Neuronal stem cell (in vitro differentiated cells): Measurements from ENCODE around the gene SYT5.
A peak's percentile ranks its signal among the peaks of the same experiment; 100 is the strongest.

Experiments used
- DNase-seq: peaks from one replicate; pipeline ENCODE4 v3.0.0-alpha.2; 2013; ENCODE audit warnings: low spot score
- H2AFZ ChIP-seq: one replicate; pipeline ENCODE4 v1.6.1; 2013; ENCODE audit warnings: mild to moderate bottlenecking, low read length, inconsistent platforms
- H2AK5ac ChIP-seq: 2 replicates; pipeline ENCODE4 v1.6.1; 2013; ENCODE audit warnings: low read depth, mild to moderate bottlenecking, inconsistent platforms, low read length, moderate library complexity, mixed read lengths
- H2BK120ac ChIP-seq: 2 replicates; pipeline ENCODE4 v1.6.1; 2013; ENCODE audit warnings: low read depth, mild to moderate bottlenecking, inconsistent platforms, low read length, moderate library complexity, mixed read lengths
- H2BK12ac ChIP-seq: one replicate; pipeline ENCODE4 v1.6.1; 2013; ENCODE audit warnings: low read length, inconsistent platforms
- H2BK15ac ChIP-seq: 2 replicates; pipeline ENCODE4 v1.6.1; 2013; ENCODE audit warnings: mild to moderate bottlenecking, low read length, inconsistent platforms, mixed read lengths
- H2BK5ac ChIP-seq: one replicate; pipeline ENCODE4 v1.6.1; 2013; ENCODE audit warnings: inconsistent platforms, mild to moderate bottlenecking, low read length, moderate library complexity
- H3K14ac ChIP-seq: one replicate; pipeline ENCODE4 v1.6.1; 2013; ENCODE audit warnings: low read length, inconsistent platforms
- H3K18ac ChIP-seq: 2 replicates; pipeline ENCODE4 v1.6.1; 2013; ENCODE audit warnings: low read length, inconsistent platforms
- H3K23ac ChIP-seq: 2 replicates; pipeline ENCODE4 v1.6.1; 2013; ENCODE audit warnings: low read depth, mild to moderate bottlenecking, mixed read lengths, low read length, inconsistent platforms; ENCODE audit not compliant: poor library complexity
- H3K27ac ChIP-seq: replicated peaks from 3 replicates; pipeline ENCODE4 v1.5.1; 2013; ENCODE audit warnings: low read length, inconsistent platforms
- H3K27me3 ChIP-seq, 3 experiments: 2 replicates each; pipeline ENCODE4 v1.6.1; 2013; ENCODE audit warnings: low read length in 3 of 3, mild to moderate bottlenecking in 2 of 3, inconsistent platforms in 1 of 3, low read depth in 1 of 3, mixed read lengths in 1 of 3, moderate library complexity in 1 of 3; ENCODE audit not compliant: control insufficient read depth in 3 of 3, insufficient read depth in 3 of 3
- H3K36me3 ChIP-seq, 2 donors: replicated peaks in 1 of 2; 2 replicates each; pipeline ENCODE4 v1.6.1; 2013; ENCODE audit warnings: low read length in 2 of 2; ENCODE audit not compliant: control insufficient read depth in 2 of 2, insufficient read depth in 2 of 2
- H3K4ac ChIP-seq: 2 replicates; pipeline ENCODE4 v1.6.1; 2013; ENCODE audit warnings: inconsistent platforms, mild to moderate bottlenecking, low read length, moderate library complexity
- H3K4me1 ChIP-seq, 2 donors: 1 replicate in 1 of 2; 2 replicates in 1 of 2; pipeline ENCODE4 v1.6.1; 2013; ENCODE audit warnings: low read length in 2 of 2, low read depth in 1 of 2; ENCODE audit not compliant: control insufficient read depth in 2 of 2, insufficient read depth in 1 of 2
- H3K4me2 ChIP-seq: one replicate; pipeline ENCODE4 v1.6.1; 2013; ENCODE audit warnings: mild to moderate bottlenecking, low read length, inconsistent platforms; ENCODE audit not compliant: insufficient read depth, poor library complexity, severe bottlenecking
- H3K4me3 ChIP-seq, 2 donors: 2 replicates each; pipeline ENCODE4 v1.5.1; 2013; ENCODE audit warnings: low read length in 2 of 2, mild to moderate bottlenecking in 2 of 2, inconsistent platforms in 1 of 2, moderate library complexity in 1 of 2
- H3K79me1 ChIP-seq: one replicate; pipeline ENCODE4 v1.6.1; 2013; ENCODE audit warnings: low read depth, mild to moderate bottlenecking, inconsistent platforms, low read length, moderate library complexity
- H3K9ac ChIP-seq: one replicate; pipeline ENCODE4 v1.6.1; 2013; ENCODE audit warnings: mild to moderate bottlenecking, low read depth, low read length, inconsistent platforms; ENCODE audit not compliant: poor library complexity
- H3K9me3 ChIP-seq, 2 donors: replicated peaks in 1 of 2; 2 replicates each; pipeline versions ENCODE3 to v1.6.1; 2013; ENCODE audit warnings: low read length in 2 of 2, mild to moderate bottlenecking in 2 of 2, inconsistent platforms in 1 of 2, low read depth in 1 of 2, mixed read lengths in 1 of 2, moderate library complexity in 1 of 2; ENCODE audit not compliant: control insufficient read depth in 2 of 2, insufficient read depth in 1 of 2
- H4K8ac ChIP-seq: one replicate; pipeline ENCODE4 v1.6.1; 2013; ENCODE audit warnings: low read depth, mild to moderate bottlenecking, inconsistent platforms, low read length, moderate library complexity
- H4K91ac ChIP-seq: one replicate; pipeline ENCODE4 v1.6.1; 2013; ENCODE audit warnings: low read length, low read depth, mild to moderate bottlenecking, inconsistent platforms; ENCODE audit not compliant: poor library complexity
- WGBS, 2 donors: extraction: QIAGEN DNeasy Blood & Tissue Kit; methylation state at CpG; one replicate each; pipeline ENCODE4 v1.1.7; 2013; ENCODE audit warnings: missing lambda C conversion rate in 2 of 2, mixed read lengths in 1 of 2; ENCODE audit not compliant: insufficient read length in 2 of 2, insufficient replicate concordance in 1 of 2; ENCODE audit errors: extremely low coverage in 2 of 2; 5-methylcytosine and 5-hydroxymethylcytosine counted together

Gene SYT5

GRCh38 chr19:55212447-55212846 is 32.4 kb upstream of the SYT5 start:
- Histone ChIP-seq H2AK5ac (no peak overlapping the region), H3K79me1 (no peaks in the 10 kb centered on the region), H3K27ac (no peak overlapping the region), H3K23ac (no peak overlapping the region), H3K4me3 (peak overlapping the region in 1 of 2 donors; percentile 13), H3K36me3 (no peaks in the 10 kb centered on the region), H4K91ac (no peak overlapping the region), H3K9ac (no peak overlapping the region), H2AFZ (no peak overlapping the region), H3K4me1 (peaks cover 3 to 16% of the 10 kb centered on the region in 2 donors), H2BK15ac (no peak overlapping the region), H4K8ac (no peak overlapping the region), H2BK120ac (no peak overlapping the region), H3K4ac (no peak overlapping the region), H2BK12ac (no peak overlapping the region), H3K14ac (no peak overlapping the region), H3K4me2 (no peak overlapping the region), H3K18ac (no peak overlapping the region), H3K9me3 (peaks cover 5 to 8% of the 10 kb centered on the region in 2 donors), H2BK5ac (no peak overlapping the region), H3K27me3 (no peaks in the 10 kb centered on the region)
- no peak for DNase-seq
- no CpG with 5 or more reads among the region's 3 CpGs for WGBS, 2 donors

DNA sequence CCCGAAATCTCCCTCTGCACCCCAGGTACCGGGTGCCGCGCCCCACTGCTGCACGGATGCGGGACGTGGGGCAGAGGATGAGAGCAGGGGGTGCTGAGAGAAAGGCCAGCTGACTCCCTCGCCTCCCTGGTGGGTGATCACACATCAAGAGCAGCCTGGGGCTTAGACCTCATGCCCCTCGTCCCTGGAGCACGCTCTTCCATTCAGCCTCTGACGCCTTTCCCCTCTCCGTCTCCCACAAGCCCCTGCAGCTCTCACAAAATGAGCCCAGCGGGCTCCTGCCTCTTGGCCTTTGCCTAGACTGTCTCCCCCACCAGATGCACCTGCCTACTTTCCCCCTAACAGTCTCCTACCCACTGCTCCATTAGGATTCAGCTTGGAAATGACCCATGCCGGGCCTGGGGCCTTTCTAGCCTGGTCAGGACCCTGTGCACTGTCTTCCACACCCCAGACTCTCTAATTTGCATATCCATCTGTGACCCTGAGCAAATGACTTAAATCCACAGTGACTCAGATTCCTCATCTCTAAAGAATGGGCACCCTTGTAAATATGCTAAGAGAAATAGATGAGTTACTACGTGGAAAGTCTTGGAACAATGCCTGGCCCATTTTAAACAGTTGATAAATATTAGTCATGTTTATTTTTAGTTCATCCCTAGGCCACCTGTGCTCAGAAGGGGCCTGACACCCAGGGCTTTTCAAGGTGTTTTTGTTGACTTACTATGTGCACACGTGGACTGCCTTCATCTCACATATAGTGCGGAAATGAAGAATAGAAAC is 29.8 kb upstream of the SYT5 start:
- Histone ChIP-seq H2BK120ac (no peak overlapping the region), H3K9me3 (peaks cover 5 to 8% of the 10 kb centered on the region in 2 donors), H3K18ac (peak overlapping the region; percentile 90), H2BK15ac (peak overlapping the region; percentile 58), H3K36me3 (no peaks in the 10 kb centered on the region), H2AK5ac (peak overlapping the region; percentile 88), H3K4me1 (peaks cover 7 to 20% of the 10 kb centered on the region in 2 donors), H3K79me1 (no peaks in the 10 kb centered on the region), H2AFZ (peak overlapping the region; percentile 59), H3K9ac (peak overlapping the region; percentile 60), H3K4me2 (no peak overlapping the region), H3K14ac (no peak overlapping the region), H3K27ac (no peak overlapping the region), H3K4me3 (no peak overlapping the region), H2BK12ac (peak overlapping the region; percentile 75), H3K23ac (no peak overlapping the region), H4K91ac (no peak overlapping the region), H4K8ac (no peak overlapping the region), H2BK5ac (no peak overlapping the region), H3K27me3 (no peaks in the 10 kb centered on the region), H3K4ac (no peak overlapping the region)
- no peak for DNase-seq
- WGBS, 2 donors: no CpG with 5 or more reads among the region's 17 CpGs

GRCh38 chr19:55208880-55209692 is 29.0 kb upstream of the SYT5 start, which contains the start of gene PTPRH:
TSS of gene PTPRH (minus strand) at chr19:55209501. CDS start at chr19:55209433, 68 bp downstream.
- Histone ChIP-seq H3K79me1 (no peaks in the 10 kb centered on the region), H2AFZ (peak within 1 kb of the TSS; percentile 59), H2BK15ac (peak within 1 kb of the TSS; percentile 58), H3K36me3 (no peaks in the 10 kb centered on the region), H3K27ac (no peak within 1 kb of the TSS), H2BK12ac (peak within 1 kb of the TSS; percentile 75), H3K9me3 (peaks cover 5 to 8% of the 10 kb centered on the region in 2 donors), H2BK5ac (no peak within 1 kb of the TSS), H3K18ac (peak within 1 kb of the TSS; percentile 90), H2BK120ac (no peak within 1 kb of the TSS), H3K14ac (no peak within 1 kb of the TSS), H3K4me2 (no peak within 1 kb of the TSS), H3K4me3 (no peak within 1 kb of the TSS), H4K91ac (no peak within 1 kb of the TSS), H3K9ac (peak within 1 kb of the TSS; percentile 60), H3K4ac (no peak within 1 kb of the TSS), H3K23ac (no peak within 1 kb of the TSS), H4K8ac (no peak within 1 kb of the TSS), H3K27me3 (no peaks in the 10 kb centered on the region), H3K4me1 (peaks cover 7 to 20% of the 10 kb centered on the region in 2 donors), H2AK5ac (peak within 1 kb of the TSS; percentile 88)
- no CpG with 5 or more reads among the region's 18 CpGs for WGBS, 2 donors
- DNase-seq: no peak
